Panc1 (cell line): ENCODE measurements around the gene AEN. TPM values are rescaled to one million over a fixed set of nuclear protein-coding genes. Genes with fewer than 3 reads are reported as not detected.

ENCODE experiments used
- ATAC-seq: fragments of 200-7000 bp; cut with Tn5 transposase; 2 replicates; pipeline ENCODE4 v1.9.1; 2020; ENCODE audit warnings: mild to moderate bottlenecking, moderate library complexity
- BruUV-seq: library from RNA; stranded (reverse); fragments of 400-500 nt; replicated peaks from 2 replicates; lab custom pipeline; 2021; lab: Mats Ljungman, UMichigan
- CTCF ChIA-PET: fragments of 300-600 bp; sonication (Branson Sonifier 250); formaldehyde crosslinking; loops from one replicate; lab custom pipeline; 2022; ENCODE audit warnings: antibody characterized with exemption; lab: Charles Lee
- POLR2A ChIA-PET: fragments of 300-600 bp; sonication (Branson Sonifier 250); formaldehyde crosslinking; loops from one replicate; lab custom pipeline; 2022; ENCODE audit warnings: antibody characterized with exemption; lab: Charles Lee
- DNase-seq: peaks from one replicate; pipeline ENCODE4 v3.0.0-alpha.2; 2010; ENCODE audit warnings: low read depth, low spot score
- H3K27ac ChIP-seq: 2 replicates; pipeline ENCODE4 v1.5.1; 2011; ENCODE audit warnings: mild to moderate bottlenecking, low read length, inconsistent platforms
- H3K27me3 ChIP-seq: fragments of 200-500 bp; sonication (Bioruptor generic); 2 replicates; pipeline ENCODE4 v1.6.0; 2014; ENCODE audit warnings: low read length, inconsistent platforms; ENCODE audit not compliant: control insufficient read depth, insufficient read depth
- H3K36me3 ChIP-seq: fragments of 200-500 bp; sonication (Bioruptor generic); 2 replicates; pipeline ENCODE4 v1.5.1; 2014; ENCODE audit warnings: inconsistent platforms, mild to moderate bottlenecking, low read length, moderate library complexity; ENCODE audit not compliant: control insufficient read depth, insufficient read depth
- H3K4me1 ChIP-seq: 2 replicates; pipeline ENCODE4 v1.5.1; 2011; ENCODE audit warnings: inconsistent platforms, mild to moderate bottlenecking, low read length, moderate library complexity; ENCODE audit not compliant: control insufficient read depth, insufficient read depth
- H3K4me3 ChIP-seq, 2 experiments: 2 replicates each; pipeline ENCODE4 v1.5.1; 2011 to 2012; ENCODE audit warnings: low read depth in 2 of 2, low read length in 2 of 2, mild to moderate bottlenecking in 2 of 2, inconsistent platforms in 1 of 2, moderate library complexity in 1 of 2
- H3K9me3 ChIP-seq: fragments of 200-500 bp; sonication (Bioruptor generic); 2 replicates; pipeline ENCODE4 v1.5.1; 2014; ENCODE audit warnings: low read depth, mild to moderate bottlenecking, inconsistent platforms, low read length, moderate library complexity; ENCODE audit not compliant: control insufficient read depth, insufficient read depth
- CTCF ChIP-seq: fragments of 450-650 bp; IDR thresholded peaks from 2 replicates; pipeline ENCODE4 v1.5.1; 2017; ENCODE audit warnings: mild to moderate bottlenecking
- POLR2AphosphoS5 ChIP-seq: IDR thresholded peaks from 2 replicates; pipeline ENCODE4 v1.6.1; 2012; ENCODE audit warnings: mild to moderate bottlenecking, low read depth, low read length, moderate library complexity
- REST ChIP-seq, 2 experiments: IDR thresholded peaks; 2 replicates each; pipeline ENCODE4 v1.6.1; 2011 to 2012; ENCODE audit warnings: low read depth in 2 of 2, control low read depth in 1 of 2, low read length in 1 of 2, mild to moderate bottlenecking in 1 of 2, moderate library complexity in 1 of 2; ENCODE audit not compliant: insufficient read depth in 1 of 2
- SIN3A ChIP-seq: IDR thresholded peaks from 2 replicates; pipeline ENCODE4 v1.6.1; 2012; ENCODE audit warnings: low read depth, mild to moderate bottlenecking, low read length, moderate library complexity, borderline replicate concordance; ENCODE audit not compliant: insufficient read depth
- TCF7L2 ChIP-seq: IDR thresholded peaks from 2 replicates; pipeline ENCODE4 v1.6.1; 2011; ENCODE audit warnings: mild to moderate bottlenecking, low read depth, low read length, inconsistent platforms
- in situ Hi-C: cut with HindIII; loops from 2 replicates; pipeline ENCODE4 v1.10.0; 2016; ENCODE audit warnings: low sequenced_read_pairs, low pct_unique_long_range_greater_than_20kb
- intact Hi-C: fragments of 100-400 bp; cut with micrococcal nuclease; formaldehyde crosslinking; loops from one replicate; pipeline ENCODE4 v1.10.0; 2022; ENCODE audit not compliant: unreplicated experiment
- total RNA-seq: library from RNA; stranded (reverse); gene quantifications from one replicate; pipeline ENCODE4 v1.2.1, GENCODE V29; 2021; ENCODE audit not compliant: unreplicated experiment

The AEN gene
- total RNA-seq, 1 experiment from 2014 or later: 38.7 TPM

- BruUV-seq: no TSS peak
- in situ Hi-C loops (no loop called here), intact Hi-C loops (no loop called here)
- no peak overlapping the region for H3K27ac ChIP-seq
- no peaks in the 10 kb centered on the region for H3K36me3 ChIP-seq
- H3K27me3 ChIP-seq: peaks cover 53% of the 10 kb centered on the region
- H3K9me3 ChIP-seq: no peaks in the 10 kb centered on the region
- DNase-seq (no peak), ATAC-seq (no peak)
- CTCF ChIA-PET: no interaction called here
- TF ChIP-seq POLR2AphosphoS5: no peak
- no peak for TF ChIP-seq TCF7L2
- TF ChIP-seq REST (IDR thresholded peaks at IDR 0.05; ENCODE audit: insufficient read depth in 1 of 2, low read depth in 2 of 2, low read length in 1 of 2): no peak
- no peak for TF ChIP-seq CTCF
- TF ChIP-seq SIN3A: no peak
- peaks cover 18% of the 10 kb centered on the region for H3K4me1 ChIP-seq
- no peak overlapping the region for H3K4me3 ChIP-seq
- POLR2A ChIA-PET: interaction anchor here (0.7 kb wide), 1 partner anchor 82 kb away, joined by 3 read pairs; no protein-coding TSS in a partner anchor
These were observed 13.2 kb upstream of the AEN start for GRCh38 chr15:88607951-88608350.

GRCh38 chr15:88608607-88609181 lies 12.4 kb upstream of the AEN start:
- intact Hi-C loops (no loop called here), in situ Hi-C loops (no loop called here)
- ChIA-PET CTCF (no interaction called here), POLR2A (interaction anchor here (0.7 kb wide), 1 partner anchor 81 kb away, joined by 3 read pairs; no protein-coding TSS in a partner anchor)
- no peak overlapping the region for H3K27ac ChIP-seq
- DNase-seq: no peak
- no peaks in the 10 kb centered on the region for H3K36me3 ChIP-seq
- no TSS peak for BruUV-seq
- no peak overlapping the region for H3K4me3 ChIP-seq
- H3K27me3 ChIP-seq: peaks cover 47% of the 10 kb centered on the region
- peaks cover 22% of the 10 kb centered on the region for H3K4me1 ChIP-seq
- no peaks in the 10 kb centered on the region for H3K9me3 ChIP-seq
- no peak for TF ChIP-seq REST (IDR thresholded peaks at IDR 0.05; ENCODE audit: insufficient read depth in 1 of 2, low read depth in 2 of 2, low read length in 1 of 2)
- no peak for TF ChIP-seq TCF7L2
- TF ChIP-seq CTCF: no peak
- TF ChIP-seq POLR2AphosphoS5: no peak
- TF ChIP-seq SIN3A: no peak
- ATAC-seq: no peak
